HG03457 (cell line): ENCODE measurements around the gene RGS1.

ENCODE experiments used
- ATAC-seq: cut with Tn5 transposase; IDR thresholded peaks from one replicate; pipeline ENCODE4 v1.9.1; 2021; ENCODE audit warnings: moderate number of reproducible peaks; ENCODE audit not compliant: unreplicated experiment

RGS1 gene

DNA sequence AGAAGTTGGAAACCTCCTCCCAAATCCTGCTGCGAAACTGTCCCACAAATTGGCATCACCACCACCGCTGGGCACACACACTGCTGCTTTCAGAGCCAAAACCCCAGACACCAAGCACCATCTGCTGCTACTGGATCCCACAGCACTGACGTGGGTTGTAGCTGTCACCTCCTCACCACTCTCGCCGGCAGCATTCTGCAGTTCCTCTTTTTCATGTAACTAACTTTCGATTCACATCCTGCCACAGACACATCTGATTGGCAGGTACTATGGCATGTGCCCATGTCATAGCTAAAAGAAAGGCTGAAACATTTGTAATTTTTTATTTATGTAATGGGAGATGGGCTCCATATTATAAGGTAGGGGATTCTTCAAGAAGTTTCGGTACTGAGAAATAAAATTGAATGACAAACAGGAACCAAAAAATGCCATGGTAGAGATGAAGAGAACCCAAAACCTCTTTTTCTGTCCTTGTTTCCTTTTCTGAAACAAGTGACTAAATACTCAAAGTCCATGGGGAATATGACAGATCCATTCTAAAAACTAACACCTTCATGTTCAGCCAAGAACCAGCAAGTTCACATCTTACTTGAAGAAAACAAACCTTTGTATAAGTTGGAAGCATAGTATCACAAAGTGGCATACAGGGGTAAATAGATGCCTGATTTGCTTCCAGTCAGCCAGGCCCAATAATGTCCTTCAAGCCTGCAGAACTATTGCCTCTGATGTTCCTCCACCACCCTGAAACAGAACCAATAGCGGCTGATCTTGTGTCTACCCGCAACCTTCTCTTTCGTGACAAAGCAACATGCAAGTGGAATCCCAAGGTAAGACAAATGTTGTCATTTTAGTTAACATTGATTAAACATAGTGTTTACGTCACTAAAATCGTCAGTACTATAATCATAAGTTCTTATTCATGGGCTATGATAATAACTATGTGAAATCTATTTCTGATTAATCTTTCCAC, 33.8 kb downstream of the RGS1 start:
- peak; percentile 95 for ATAC-seq

- no peak for ATAC-seq
Observed at GRCh38 chr1:192610112-192610889, 34.7 kb downstream of the RGS1 start.

- peak; percentile 45 for ATAC-seq
Observed at GRCh38 chr1:192615055-192615454, 39.5 kb downstream of the RGS1 start.

DNA sequence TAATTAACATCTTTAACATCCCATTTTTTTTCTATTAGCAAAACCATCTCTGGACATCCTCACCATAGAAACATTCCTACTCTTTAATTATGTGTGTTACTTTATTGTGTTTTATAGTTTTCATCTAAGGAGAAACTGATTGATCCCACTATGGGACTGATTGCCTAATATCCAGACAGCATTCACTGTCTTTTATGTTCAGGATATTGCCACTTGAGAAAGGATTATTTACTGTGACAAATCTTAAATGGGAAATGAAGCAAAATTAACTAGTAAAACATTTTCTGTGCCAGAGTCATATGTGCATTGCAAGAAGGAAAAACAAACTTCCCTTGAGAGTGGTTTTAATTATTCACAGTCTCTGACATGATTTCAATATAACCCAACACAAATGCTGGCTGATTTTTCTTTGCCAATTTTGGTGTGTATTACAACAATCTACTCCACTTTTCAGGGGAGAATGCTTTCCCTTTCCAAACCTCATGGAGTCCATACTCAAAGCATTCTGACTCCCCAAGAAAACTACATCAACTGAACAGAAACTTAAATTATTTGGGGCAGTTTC, 44.6 kb downstream of the RGS1 start:
- ATAC-seq: no peak

DNA sequence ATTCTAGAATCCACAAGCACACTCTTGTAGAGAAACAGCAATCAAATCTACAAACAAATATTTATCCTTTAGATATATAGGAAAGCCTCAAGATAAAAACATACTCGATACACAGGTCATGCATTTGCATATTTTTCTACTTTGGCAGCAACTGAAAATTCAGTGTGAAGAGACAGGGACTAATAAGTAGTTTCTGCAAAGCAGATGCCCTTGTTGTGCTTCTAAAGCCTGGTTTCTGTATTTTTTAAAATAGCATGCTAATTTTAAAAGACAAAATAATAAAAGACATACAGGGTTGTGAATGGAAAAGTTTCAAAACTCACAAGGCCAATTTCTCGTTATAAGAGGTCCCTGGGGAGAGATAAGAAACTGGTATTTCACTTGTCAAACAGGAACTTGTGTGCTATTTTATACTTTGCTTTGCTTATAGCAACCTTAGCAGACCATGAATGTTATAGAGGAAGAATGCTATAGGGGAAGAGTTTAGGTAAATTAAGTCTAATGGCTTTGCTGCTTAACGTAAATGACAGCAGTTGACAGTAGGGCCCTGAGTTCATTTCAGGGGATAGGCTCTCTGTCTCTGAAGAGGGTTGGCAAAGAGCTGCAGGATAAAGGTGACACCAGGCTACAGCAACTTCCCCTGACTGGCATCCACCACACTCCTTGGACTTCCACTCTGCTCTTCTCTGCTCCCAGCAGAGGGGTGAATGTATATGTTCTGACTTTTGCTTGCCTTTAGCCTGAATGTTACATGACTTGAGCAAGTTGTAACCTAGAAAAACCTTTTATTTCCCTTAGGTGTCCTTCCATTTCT, 51.0 kb downstream of the RGS1 start:
- peak; percentile 78 for ATAC-seq

GRCh38 chr1:192627901-192628300, 52.3 kb downstream of the RGS1 start:
- ATAC-seq: no peak

DNA sequence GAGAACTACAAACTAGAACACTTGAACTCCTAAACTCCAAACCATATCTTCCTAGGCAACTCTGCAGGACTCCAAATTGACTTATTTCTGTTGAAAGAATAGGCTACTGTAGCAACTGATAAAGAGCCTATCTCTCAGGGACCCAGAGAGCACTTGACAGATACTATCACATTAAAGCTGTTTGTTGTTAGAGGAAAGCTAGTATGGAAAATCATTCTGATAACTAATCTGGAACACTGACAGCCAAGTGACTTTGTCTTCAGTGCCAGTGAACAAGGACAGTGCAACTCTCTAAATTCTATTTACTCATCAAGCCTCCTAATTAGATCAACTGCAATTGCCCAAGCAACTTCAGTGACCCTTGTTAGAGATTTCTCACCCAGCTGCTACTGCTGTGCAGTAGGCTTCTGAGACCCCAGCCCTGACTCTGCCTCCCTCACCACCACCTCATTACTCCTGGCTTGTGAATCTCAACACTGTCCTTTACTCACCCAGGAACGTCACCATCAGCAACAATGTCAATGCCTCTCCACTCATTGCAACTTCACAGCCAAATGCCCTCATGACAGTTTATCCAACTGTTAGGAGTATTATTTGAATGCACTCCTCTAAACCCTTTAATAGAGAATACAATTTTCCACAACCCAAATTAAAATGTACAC, 53.0 kb downstream of the RGS1 start:
- ATAC-seq: no peak

GRCh38 chr1:192629612-192630011, 54.0 kb downstream of the RGS1 start:
- ATAC-seq: no peak
